OCI-LY3 (cell line): ENCODE data around the gene AUTS2.

Source experiments
- EZH2phosphoT487 ChIP-seq: fragments of 200-600 bp; shearing (Covaris generic); IDR thresholded peaks from 2 replicates; pipeline ENCODE4 v1.6.1; 2018; ENCODE audit warnings: antibody characterized with exemption, mixed run types, low read depth
- TF ChIP-seq, protein P1 (sequence below): fragments of 200-600, 300-600 bp; sonication (generic); IDR thresholded peaks from 2 replicates; pipeline ENCODE4 v1.5.1; 2014; ENCODE audit warnings: antibody characterized with exemption, low read length, low read depth

- TF ChIP-seq, protein P1, sequence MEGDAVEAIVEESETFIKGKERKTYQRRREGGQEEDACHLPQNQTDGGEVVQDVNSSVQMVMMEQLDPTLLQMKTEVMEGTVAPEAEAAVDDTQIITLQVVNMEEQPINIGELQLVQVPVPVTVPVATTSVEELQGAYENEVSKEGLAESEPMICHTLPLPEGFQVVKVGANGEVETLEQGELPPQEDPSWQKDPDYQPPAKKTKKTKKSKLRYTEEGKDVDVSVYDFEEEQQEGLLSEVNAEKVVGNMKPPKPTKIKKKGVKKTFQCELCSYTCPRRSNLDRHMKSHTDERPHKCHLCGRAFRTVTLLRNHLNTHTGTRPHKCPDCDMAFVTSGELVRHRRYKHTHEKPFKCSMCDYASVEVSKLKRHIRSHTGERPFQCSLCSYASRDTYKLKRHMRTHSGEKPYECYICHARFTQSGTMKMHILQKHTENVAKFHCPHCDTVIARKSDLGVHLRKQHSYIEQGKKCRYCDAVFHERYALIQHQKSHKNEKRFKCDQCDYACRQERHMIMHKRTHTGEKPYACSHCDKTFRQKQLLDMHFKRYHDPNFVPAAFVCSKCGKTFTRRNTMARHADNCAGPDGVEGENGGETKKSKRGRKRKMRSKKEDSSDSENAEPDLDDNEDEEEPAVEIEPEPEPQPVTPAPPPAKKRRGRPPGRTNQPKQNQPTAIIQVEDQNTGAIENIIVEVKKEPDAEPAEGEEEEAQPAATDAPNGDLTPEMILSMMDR: no peak
- TF ChIP-seq EZH2phosphoT487: no peak
Measured at GRCh38 chr7:69625238-69625637, 27.0 kb downstream of the AUTS2 start.
